Hematopoietic multipotent progenitor cell treated with erythropoietin and hydrocortisone succinate and interleukin-3 and kit ligand, for 15 days (in vitro differentiated cells): ENCODE results near the gene CCND3.
"Not testable (repeated sequence)": the region's sequence is repeated elsewhere in the genome, so short reads cannot be mapped to it uniquely, and the experiment has no call there.

Experiments
- DNase-seq: peaks from one replicate; pipeline ENCODE4 v3.0.0-alpha.2; 2015; ENCODE audit warnings: low spot score

CCND3 gene

GRCh38 chr6:41947581-41948220, 6.1 kb upstream of the CCND3 start:
- DNase-seq: no peak

- no peak for DNase-seq
Measured at GRCh38 chr6:41943456-41943855, 1.8 kb upstream of the CCND3 start.

GRCh38 chr6:41942882-41943281, 1.3 kb upstream of the CCND3 start:
- not testable (repeated sequence) for DNase-seq

GRCh38 chr6:41942067-41942851, 651 bp upstream of the CCND3 start:
- no peak for DNase-seq

GRCh38 chr6:41940759-41941279, 789 bp downstream of the CCND3 start:
- DNase-seq: no peak

- peak; percentile 68 for DNase-seq
Measured at GRCh38 chr6:41939848-41940758, 1.5 kb downstream of the CCND3 start.

- DNase-seq: no peak
Measured at GRCh38 chr6:41939176-41939847, 2.3 kb downstream of the CCND3 start.

GRCh38 chr6:41938590-41939175, 2.9 kb downstream of the CCND3 start:
- no peak for DNase-seq

- DNase-seq: peak; percentile 74
Measured at GRCh38 chr6:41937861-41938574, 3.6 kb downstream of the CCND3 start.

- DNase-seq: no peak
Measured at GRCh38 chr6:41937472-41937860, 4.1 kb downstream of the CCND3 start.

GRCh38 chr6:41936073-41936837, 5.4 kb downstream of the CCND3 start:
- peak; percentile 90 for DNase-seq

GRCh38 chr6:41935685-41936072, 5.9 kb downstream of the CCND3 start:
- no peak for DNase-seq

- no peak for DNase-seq
Measured at GRCh38 chr6:41935193-41935574, 6.4 kb downstream of the CCND3 start.

- DNase-seq: no peak
Measured at GRCh38 chr6:41934278-41935192, 7.1 kb downstream of the CCND3 start.

GRCh38 chr6:41932378-41932777, 9.2 kb downstream of the CCND3 start:
- DNase-seq: no peak

GRCh38 chr6:41931792-41932191, 9.8 kb downstream of the CCND3 start:
- DNase-seq: no peak

GRCh38 chr6:41929924-41930323, 11.7 kb downstream of the CCND3 start:
- DNase-seq: no peak

GRCh38 chr6:41927253-41927652, 14.4 kb downstream of the CCND3 start:
- no peak for DNase-seq

GRCh38 chr6:41922154-41922553, 19.5 kb downstream of the CCND3 start:
- no peak for DNase-seq
